HUDEP-2 (cell line): ENCODE data around the gene TMEM222.
"Not testable (repeated sequence)": the region's sequence is repeated elsewhere in the genome, so short reads cannot be mapped to it uniquely, and the experiment has no call there.

ENCODE experiments used
- DNase-seq, 76 experiments: peaks; one replicate each; lab custom pipeline; 2025; ENCODE audit not compliant: unreplicated experiment in 76 of 76; lab: John Stamatoyannopoulos, UW

Gene TMEM222

GRCh38 chr1:27372808-27373690 lies 51.1 kb downstream of the TMEM222 start:
- DNase-seq = no peak

- DNase-seq = no peak
These were observed 52.6 kb downstream of the TMEM222 start, which contains the start of gene FCN3 for GRCh38 chr1:27374362-27375086. FCN3 (minus strand) TSS chr1:27374824; CDS start chr1:27374818, 6 bp downstream.

GRCh38 chr1:27377760-27378495 lies 56.0 kb downstream of the TMEM222 start:
- no peak for DNase-seq

GRCh38 chr1:27379564-27380122 lies 57.7 kb downstream of the TMEM222 start:
- peak in 3 of 76 experiments; percentile 14 to 20 (median 17) for DNase-seq

GRCh38 chr1:27380224-27380623 lies 58.3 kb downstream of the TMEM222 start:
- DNase-seq = peak in 2 of 76 experiments; percentile 11 to 29

GRCh38 chr1:27380766-27381733 lies 59.1 kb downstream of the TMEM222 start:
- no peak for DNase-seq

GRCh38 chr1:27381969-27382762 lies 60.2 kb downstream of the TMEM222 start:
- no peak for DNase-seq

GRCh38 chr1:27383039-27383605 lies 61.2 kb downstream of the TMEM222 start, which contains the start of gene CD164L2:
CD164L2 (minus strand) TSS chr1:27383333; CDS start chr1:27383239, 94 bp downstream.
- peak in 10 of 76 experiments; percentile 8 to 31 (median 18) for DNase-seq

- no peak for DNase-seq
These were observed 61.7 kb downstream of the TMEM222 start for GRCh38 chr1:27383661-27384060.

- DNase-seq = not testable (repeated sequence)
These were observed 62.8 kb downstream of the TMEM222 start for GRCh38 chr1:27384797-27385196.
